Stimulated activated CD4-positive, alpha-beta T cell treated with anti-CD3 and anti-CD28 coated beads, Interleukin-15, amount 100 ng/mL, for 48 hours (primary cell): Measurements from ENCODE around the gene LRP10.
"Not testable (repeated sequence)": the region's sequence is repeated elsewhere in the genome, so short reads cannot be mapped to it uniquely, and the experiment has no call there.

ENCODE experiments used
- DNase-seq, 2 donors: peaks; one replicate each; pipeline ENCODE4 v3.0.0-alpha.2; 2020; ENCODE audit warnings: low read depth in 2 of 2

Gene LRP10

DNA sequence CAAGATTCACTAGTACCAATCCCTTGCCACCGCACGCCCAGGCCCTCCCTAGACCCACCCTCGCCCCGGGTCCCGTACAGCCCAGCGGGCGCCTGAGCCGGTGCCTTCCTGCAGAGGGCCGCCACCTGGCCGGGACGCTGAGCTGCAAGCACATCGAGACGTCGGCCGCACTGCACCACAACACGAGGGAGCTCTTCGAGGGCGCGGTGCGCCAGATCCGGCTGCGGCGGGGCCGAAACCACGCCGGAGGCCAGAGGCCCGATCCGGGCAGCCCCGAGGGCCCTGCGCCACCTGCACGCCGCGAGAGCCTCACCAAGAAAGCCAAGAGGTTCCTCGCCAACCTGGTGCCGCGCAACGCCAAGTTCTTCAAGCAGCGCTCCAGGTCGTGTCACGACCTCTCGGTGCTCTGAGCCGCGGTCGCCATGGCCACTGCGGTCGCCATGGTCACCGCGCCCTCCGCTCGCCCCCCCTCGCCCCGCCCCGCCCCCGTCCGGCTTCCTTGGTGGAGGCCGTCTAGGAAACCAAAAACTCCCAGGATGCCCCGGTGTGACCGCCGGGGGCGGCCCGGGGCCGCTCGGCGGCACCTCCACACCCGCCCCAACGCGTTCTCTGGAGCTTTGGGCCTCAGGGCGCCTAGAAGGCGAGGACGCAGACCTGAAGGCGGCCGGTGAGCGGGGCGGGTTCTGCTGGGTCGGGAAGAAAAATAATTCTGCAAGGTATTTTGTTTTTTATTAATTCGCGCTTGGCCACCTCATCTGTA is 15.1 kb downstream of the LRP10 start:
- DNase-seq, result peak; percentile 50 to 66

DNA sequence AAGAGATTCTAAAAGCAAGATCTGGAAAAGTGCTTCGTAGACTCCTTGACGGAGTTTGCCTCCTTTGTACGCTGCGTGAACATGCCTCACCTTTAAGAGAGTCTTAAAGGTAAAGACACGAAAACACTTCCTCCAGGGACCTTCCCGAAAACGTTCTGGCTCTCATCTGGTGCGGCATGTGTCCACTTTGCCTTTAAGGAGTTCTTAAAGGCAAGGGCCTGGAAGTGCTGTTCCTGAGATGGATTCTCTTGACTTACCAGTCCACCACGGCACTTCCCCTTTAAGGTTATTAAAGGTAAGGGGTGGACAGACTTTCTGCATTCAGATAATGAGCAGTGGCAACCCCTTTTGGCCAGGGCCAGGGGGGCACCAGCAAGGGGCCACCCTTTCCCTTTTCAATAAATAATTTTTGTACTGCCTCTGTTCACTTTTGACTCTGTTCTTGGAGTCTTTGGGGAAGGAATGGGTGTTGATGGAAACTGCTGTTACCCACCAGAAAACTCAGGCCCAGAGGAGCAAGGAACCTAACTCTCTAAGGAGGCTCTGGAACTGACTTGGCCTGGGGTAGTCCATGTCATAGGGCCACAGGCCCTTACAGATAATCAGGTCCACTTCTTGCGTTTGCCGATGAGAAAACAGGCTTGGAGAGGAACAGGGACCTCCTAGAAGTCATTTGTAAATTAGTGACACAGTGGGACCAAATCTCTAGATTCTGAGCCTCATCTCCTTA is 15.9 kb downstream of the LRP10 start:
- no peak for DNase-seq

DNA sequence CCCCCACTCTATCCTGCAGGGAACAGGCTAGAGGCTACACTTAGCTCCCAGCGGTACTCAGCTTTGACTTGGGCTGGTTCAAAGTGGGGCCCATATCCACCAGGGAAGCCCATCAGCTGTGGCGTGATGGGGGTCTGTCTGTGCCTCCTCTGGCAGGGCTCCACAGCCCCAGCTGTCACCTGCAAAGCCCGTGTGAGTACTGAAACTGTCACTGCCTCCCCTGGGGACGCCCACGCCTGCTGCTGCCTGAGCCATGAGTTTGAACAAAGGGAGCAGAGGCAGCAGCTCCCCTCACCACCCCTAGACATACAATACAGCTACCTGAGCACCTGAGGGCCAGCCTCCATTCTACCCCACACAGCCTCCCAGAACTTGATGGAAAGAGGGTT is 16.4 kb downstream of the LRP10 start:
- DNase-seq, result peak in 1 of 2 donors; percentile 40

DNA sequence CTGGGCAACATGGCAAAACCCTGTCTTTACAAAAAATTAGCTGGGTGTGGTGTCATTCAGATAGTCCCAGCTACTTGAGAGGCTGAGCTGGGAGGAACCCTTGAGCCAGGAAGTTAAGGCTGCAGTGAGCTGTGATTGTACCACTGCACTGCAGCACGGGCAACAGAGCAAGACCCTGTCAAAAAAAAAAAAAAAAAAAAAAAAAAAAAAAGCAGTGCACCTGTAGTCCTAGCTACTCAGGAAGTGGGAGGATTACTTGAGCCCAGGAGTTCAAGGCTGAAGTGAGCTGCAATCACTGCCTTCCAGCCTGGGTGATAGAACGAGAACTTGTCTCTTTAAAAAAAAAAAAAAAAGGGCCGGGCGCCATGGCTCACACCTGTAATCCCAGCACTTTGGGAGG is 17.1 kb downstream of the LRP10 start:
- no peak for DNase-seq

DNA sequence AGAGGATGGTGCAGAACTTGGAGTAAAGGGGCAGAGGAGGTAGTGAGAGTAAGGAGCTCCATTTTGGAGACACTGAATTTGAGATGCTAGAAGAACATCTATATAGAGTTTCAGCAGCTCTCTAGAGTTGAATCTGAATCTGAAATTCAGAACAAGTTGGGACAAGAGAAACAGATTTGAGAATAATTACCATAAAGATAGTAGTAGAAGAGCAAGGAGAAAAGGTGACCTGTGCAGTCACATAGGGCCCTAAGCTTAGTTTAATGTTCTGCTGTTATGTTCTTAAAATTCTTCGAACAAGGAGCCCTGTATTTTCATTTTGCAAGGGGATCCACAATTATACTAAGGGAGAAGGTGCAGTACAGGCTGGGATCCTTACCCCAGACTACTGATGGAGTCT is 18.9 kb downstream of the LRP10 start:
- no peak for DNase-seq

DNA sequence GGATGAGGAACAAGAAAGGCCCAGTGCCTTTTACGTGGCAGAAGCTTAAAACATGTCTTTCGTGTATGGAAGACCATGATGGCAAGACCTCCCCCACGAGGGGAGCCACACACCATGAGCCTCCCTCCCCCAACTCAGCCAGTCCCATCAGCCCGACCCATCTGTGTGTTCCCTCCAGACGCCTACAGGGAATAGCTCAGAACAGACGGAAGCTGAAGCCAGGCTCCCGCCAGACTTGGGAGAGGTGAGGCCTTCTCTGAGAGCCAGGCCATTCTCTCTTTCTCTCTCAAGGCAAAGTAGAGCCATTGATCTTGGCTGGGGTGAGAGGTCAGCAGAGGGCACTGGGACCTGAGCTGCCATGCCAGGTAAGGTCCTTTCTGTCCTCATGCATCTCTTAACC is 20.9 kb downstream of the LRP10 start:
- DNase-seq, result no peak

DNA sequence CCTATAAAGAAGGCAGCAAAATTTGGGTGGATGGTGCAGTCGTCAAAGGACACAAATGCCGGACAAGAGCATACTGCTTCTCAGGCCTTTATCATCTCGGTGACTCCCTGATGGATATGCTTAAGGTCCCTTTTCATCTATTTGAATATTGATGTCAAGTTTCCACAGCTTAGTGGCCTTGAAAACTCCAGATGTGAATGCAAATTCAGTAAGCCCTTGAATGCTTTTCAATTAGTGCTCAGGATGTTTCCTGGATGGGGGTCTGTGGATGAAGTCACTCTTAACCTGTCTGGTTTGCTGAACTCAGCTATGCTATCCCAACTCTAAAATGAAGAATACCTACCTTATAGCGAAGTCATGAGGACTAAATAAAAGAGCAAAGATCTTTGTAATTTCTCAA is 22.2 kb downstream of the LRP10 start:
- no peak for DNase-seq

DNA sequence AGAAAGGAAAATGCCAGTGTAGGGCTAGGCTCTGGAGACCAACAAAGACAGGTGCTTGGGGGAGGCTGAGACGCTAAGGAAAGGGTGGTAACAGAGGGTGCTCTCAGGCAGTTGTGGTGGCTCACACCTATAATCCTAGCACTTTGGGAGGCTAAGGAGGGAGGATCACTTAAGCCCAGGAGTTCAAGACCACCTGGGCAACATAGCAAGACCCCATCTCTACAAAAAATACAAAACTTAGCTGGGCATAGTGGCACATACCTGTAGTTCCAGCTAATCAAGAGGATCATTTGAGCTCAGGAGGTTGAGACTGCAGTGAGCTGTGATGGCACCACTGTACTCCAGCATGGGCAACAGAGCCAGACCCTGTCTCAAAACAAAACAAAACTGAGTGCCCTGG is 23.9 kb downstream of the LRP10 start:
- no peak for DNase-seq

DNA sequence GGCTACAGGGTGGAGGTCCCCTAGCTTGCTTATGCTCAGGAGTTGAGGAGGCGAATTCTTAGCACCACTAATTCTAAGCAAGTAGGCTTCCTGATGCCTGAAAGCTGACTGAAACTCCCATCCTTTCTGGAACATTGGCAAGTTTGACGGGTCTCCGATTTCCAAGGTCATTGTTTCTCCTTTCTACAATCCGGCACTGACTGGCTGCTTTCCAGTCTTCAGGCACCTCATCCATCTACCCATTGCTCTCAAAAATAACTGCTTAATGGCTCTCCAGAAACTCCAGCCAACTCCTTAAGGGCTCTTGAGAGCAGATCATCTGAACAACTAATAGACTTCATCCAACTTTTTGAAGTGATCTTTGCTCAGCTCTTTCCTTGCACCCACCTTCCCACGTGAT is 24.8 kb downstream of the LRP10 start:
- no peak for DNase-seq

DNA sequence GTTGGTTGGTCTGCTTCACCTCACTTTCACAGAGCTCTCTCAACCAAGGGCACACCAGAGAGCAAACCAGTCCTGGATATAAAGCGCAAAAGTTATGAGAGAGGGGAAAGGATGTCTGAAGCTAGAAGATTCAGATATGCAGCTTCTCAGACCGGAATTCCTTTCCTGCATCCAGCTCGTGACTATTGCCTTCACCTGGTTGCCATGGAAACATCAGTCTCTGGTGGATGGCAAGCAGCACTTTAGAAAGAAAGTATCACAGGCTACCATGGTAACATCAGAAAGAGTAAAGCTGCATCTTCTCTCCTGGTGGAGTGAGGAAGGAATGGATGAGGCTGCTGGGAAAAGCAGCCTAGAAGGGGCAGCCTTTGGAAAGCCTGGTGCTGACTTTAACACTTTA is 25.2 kb downstream of the LRP10 start:
- no peak for DNase-seq

DNA sequence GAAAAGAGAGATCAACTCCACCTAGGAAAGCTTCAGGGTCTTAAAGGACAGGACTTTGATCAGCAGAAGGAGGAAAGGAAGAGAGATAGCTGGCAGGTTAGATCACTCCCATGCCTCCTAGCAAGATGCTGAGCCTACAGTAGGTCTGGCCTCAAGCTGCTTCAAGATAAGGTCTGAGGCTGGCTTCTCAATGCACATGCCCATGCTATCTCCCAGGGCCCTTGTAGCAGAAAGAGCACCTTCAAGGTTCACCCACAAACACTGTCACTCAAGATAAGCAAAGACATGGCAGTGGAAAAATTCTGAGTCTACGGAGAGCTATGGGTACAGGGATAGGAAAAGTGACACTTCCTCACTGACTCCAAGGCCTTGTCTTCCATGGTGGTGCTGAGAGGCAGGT is 25.8 kb downstream of the LRP10 start:
- no peak for DNase-seq

DNA sequence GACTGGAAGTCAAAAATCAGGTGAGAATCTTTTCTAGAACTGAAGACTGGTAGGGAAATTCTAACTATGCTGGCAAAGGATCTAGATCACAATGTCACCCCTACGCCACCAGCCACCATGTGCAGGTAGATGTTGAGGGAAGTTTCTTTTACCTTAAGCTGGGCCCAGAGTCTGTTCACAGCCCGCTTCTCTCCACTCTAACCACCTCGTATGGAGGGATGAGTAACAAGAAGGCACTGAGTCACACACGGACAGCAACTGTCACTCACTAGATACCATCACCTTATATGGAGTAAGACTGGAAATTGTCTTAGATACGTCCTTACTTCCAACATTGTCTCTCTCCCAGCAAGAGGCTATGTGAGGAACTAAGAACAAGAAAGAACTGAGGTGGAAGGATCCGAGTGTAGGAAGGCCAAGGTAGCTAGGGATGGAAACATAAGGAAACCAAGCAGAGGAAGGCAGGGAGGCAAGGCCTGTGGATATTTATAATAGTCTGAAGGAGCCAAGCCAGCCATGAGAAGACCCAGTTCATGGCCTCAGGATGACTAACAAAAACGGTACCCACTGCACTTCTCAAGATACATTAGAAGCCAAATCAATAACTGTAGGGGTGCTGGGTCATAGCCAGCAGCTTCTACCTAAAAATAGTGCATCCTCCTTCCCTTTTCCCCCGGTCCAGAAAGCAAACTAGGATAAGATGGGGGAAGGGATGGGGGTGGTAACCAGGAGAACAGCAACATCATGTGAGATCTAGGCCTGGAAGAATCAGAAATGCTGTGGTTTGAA is 27.0 kb downstream of the LRP10 start:
- no peak for DNase-seq

DNA sequence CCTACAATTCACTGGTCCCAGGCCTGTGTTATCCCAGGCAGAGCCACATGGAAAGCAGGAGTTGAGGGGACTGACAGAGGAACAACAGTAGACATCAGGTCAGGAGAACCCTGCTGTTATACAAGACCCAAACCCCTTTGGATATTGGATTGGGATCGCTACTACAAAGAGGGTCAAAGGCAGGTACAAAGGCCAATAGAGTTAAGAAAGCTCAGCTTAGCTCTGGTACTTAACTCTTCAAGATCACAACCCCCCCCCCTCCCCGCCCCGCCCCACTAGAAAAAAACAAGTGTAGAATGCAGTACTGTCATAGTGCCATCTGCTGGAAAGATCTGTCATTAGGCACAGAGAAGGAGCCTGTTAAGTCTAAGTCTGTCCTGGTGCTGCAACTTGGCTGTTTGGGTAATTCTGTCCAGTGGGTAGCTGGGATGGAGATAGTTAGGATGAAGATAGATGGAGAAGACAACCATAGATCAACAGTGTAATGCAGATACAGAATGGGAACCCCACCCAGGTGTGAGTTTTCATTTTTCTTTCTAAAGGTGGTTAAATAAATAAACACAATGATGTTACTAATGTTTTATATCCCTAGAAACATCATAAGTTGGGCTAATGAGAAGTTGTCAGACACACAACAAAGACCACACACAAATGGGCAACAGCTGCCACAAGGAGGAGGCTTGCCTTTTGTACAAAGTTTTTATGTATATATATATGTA is 28.7 kb downstream of the LRP10 start:
- DNase-seq, result peak in 1 of 2 donors; percentile 45

DNA sequence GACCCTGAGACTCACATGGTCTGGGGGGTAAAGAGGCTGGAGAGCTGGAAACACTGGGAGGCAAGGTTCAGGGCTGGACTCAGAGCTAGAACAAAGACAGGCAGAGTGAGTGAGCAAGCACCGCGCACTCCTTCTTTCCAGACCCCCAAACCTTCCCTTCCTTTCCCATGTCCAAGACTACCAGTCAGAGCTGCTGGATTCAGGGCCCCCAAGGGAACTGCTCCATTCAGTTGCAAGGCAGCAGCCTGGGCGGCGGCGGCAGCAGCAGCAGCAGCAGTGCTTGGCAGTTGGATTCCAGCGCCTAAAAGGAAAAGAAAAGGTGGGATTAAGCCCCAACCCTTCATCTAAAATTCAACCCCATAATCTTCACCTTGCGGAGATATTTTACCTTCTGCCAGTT is 30.3 kb downstream of the LRP10 start:
- no peak for DNase-seq

DNA sequence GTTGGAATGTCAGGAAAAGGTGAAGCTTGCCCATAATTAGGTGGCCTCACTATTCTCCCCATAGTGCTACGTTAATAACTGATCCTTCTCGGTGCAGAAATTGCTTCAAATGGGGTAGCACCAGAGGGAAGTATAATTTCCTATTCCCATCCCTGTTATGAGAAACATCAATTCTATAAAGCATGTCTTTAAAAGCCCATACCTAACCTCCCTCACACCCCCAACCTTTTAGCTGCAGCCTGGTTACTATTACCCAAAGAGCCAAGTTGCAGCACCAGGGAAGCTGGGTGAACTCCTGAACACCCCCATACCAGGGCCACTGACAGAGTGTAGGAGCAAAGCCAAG is 32.2 kb downstream of the LRP10 start:
- no peak for DNase-seq

DNA sequence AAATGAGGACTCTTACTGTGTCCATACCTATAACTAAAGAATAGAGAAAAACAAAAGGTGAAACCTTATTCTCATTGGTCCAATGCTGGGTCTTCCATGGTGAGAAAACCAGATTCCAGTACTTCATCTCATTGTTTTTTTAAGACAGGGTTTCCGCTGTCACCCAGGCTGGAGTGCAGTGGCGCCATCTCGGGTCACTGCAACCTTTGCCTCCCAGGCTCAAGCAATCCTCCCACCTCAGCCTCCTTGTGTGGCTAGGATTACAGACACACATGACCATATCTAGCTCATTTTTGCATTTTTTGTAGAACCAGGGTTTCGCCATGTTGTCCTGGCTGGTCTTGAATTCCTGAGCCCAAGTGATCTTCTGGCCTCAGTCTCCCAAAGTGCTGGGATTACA is 34.1 kb downstream of the LRP10 start:
- no peak for DNase-seq

DNA sequence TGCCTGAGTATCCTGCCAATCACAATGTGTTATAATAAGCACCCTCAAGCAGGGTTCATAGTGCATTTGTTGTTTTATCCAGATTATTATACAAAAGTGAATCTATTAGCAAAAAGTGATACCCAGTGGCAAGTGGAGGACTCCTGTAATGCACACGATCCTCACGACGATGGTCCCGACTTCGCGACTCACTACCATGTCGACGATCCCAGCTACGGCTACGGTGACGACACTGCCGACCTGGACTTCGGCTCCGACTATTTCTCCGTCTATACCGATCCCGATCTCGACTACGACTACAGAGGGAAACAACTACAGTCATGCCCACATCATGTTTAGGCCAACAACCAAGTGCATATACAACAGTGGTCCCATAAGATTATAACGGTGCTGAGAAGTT is 34.5 kb downstream of the LRP10 start:
- no peak for DNase-seq

DNA sequence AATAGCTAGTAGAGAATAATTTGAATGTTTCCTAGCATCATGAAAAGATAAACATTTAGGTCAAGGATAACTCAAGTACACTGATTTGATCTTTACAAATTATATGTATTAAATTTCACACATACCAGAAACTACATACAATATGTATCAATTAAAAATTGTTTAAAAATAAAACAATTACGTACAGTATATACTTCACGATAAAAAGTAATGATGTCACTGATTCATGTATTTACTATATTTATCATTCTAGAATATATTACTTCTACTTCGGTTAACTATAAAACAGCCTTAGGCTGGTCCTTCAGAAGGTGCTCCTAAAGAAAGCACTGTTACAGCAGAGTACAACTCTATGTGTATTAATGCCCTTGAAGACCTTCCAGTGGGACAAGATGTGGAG is 35.9 kb downstream of the LRP10 start:
- no peak for DNase-seq

DNA sequence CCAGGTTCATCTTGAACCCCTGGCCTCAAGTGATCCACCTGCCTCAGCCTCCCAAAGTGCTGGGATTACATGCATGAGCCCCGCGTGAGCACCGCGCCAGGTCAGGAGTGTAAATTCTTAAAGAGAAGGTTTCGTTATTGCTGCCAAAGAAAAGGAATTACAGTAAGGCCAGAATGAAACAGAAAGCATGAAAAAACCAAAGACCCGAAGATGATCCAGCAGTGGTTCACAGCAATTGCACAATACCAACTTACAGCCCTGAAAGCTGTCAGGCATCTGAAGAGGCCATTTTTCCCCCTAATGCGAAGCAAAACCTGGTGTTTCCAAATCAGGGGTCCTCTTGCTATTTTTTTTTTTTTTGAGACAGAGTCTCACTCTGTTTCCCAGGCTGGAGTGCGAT is 37.1 kb downstream of the LRP10 start:
- DNase-seq, result no peak

DNA sequence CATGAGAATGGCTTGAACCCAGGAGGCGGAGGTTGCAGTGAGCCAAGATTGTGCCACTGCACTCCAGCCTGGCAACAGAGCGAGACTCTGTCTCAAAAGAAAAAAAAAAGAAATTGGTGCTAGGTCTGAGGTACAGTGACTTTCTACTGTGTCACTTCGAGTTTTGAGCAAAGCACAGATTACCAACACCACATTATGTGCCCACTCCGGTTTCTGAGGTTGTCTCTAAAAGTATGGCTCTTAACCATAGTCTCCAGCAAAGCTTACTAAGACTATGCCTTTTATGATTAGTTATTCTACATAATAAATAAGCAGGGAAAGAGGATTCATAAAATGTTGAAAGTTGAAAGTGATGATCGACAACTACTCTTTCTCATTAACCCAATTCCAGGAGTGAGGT is 39.4 kb downstream of the LRP10 start:
- no peak for DNase-seq

DNA sequence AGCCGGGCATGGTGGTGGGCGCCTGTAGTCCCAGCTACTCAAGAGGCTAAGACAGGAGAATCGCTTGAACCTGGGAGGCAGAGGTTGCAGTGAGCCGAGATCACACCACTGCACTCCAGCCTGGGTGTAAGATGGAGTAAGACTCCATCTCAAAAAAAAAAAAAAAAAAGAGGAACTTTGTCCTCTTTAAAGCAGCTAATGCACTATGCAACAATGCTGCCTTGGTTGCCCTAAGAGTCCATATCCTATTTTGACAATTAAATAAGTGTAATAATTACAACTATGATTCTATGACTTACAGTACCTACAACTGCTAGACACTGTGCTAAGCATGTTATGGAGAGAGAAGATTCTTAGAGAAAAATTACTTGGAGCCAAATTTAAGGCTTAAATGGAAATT is 43.3 kb downstream of the LRP10 start:
- DNase-seq, result not testable (repeated sequence)

DNA sequence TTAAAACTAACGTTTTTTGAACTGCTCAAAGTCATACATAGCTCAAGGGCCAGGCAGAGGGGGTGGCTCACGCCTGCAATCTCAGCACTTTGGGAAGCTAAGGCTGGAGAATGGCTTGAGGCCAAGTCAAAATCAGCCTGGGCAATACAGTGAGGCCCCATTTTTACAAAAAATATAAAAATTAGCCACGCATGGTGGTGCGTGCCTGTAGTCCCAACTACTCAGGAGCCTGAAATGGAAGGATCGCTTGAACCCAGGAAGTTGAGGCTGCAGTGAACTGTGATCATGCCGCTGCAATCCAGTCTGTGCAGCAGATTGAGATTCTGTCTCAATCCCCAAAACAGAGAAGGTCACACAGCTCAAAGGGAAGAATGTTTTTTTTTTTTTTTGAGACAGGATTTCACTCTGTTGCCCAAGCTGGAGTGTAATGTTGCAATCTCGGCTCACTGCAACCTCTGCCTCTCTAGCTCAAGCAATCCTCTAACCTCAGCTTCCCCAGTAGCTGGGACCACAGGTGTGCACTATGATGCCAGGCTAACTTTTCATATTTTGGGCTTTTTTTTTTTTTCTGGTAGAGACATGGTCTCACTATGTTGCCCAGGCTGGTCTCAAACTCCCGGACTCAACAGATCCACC is 44.5 kb downstream of the LRP10 start:
- no peak for DNase-seq
